ENCODE data around the gene AMN.

The AMN gene

DNA sequence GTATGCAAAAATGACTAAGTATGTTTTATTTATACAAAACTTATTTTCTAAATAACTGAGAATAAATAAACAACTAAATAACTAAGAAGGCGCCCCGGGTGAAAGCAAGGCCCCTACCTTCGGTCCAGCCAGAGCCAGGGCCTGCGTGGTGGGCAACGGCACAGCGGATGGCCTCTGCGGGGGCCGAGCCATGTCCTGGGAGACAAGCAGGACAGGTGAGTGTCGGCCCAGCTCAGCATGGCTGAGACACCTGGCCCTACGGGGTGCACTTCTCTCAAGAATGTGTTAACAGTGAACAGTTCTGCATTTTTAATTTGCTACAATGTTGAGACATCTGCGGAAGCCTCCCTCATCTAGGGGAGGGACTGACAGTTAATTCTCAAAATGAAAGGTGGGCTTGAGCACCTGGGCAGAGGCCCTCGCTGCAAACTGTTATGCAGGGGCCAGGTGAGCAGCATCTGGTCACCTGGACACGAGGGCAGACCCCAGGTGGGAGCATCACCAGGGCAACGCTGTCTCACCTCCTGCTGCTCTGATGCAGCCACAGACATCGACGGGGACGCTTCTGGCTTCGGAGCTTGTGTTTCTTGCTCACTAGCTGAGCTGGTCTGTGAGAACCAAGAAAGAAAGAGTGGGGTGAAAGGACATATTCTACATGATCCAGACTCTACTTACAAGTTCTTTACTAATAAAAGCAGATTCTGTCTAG lies 31.8 kb downstream of the AMN start:
- no peak for DNase-seq (ENCODE audit: low spot score)

DNA sequence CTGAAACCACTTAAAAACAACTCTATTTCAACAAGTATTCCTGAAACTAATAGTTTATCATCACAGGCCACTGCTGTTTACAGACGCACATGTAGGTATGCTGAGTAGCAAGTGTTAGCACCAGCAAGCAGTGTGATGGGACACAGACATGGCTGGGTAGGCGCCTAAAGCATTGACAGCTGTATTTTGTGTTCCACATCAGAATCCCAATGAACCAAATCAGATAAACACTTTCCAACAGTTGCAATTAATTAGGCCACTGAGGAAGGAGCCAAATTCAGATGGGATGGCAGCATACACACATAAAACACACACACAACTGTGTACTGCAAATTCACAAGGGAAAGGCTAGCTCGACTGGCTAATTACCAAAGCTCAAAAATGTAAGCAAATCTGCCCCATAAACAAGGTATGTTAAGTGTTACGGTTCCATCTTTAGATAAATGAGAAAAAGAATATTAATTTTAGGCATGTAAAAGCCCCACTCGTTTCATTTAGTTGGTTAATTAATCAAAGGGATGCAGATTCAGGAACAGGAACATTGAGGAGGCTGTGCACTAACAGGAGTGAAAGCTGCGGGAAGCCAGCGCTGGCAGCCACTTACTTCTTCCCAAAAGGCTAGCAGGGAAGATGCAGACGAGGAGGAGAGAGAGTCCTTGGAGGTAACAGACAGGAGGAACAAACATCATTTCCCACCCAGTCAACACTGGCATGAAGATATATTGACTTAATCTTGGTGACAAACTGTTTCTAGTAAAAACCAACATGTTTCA lies 33.4 kb downstream of the AMN start:
- TF ChIP-seq, protein P1, sequence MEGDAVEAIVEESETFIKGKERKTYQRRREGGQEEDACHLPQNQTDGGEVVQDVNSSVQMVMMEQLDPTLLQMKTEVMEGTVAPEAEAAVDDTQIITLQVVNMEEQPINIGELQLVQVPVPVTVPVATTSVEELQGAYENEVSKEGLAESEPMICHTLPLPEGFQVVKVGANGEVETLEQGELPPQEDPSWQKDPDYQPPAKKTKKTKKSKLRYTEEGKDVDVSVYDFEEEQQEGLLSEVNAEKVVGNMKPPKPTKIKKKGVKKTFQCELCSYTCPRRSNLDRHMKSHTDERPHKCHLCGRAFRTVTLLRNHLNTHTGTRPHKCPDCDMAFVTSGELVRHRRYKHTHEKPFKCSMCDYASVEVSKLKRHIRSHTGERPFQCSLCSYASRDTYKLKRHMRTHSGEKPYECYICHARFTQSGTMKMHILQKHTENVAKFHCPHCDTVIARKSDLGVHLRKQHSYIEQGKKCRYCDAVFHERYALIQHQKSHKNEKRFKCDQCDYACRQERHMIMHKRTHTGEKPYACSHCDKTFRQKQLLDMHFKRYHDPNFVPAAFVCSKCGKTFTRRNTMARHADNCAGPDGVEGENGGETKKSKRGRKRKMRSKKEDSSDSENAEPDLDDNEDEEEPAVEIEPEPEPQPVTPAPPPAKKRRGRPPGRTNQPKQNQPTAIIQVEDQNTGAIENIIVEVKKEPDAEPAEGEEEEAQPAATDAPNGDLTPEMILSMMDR (IDR thresholded peaks at IDR 0.05), result no peak
- no peak overlapping the region for H3K27ac ChIP-seq
- no peak overlapping the region for H3K4me3 ChIP-seq
- no peak for DNase-seq (ENCODE audit: low spot score)

More for the DNA sequence above, 31.8 kb downstream of the AMN start:
- Histone ChIP-seq H3K4me3 (no peak overlapping the region), H3K27ac (no peak overlapping the region)
- TF ChIP-seq, protein P1 (IDR thresholded peaks at IDR 0.05), result no peak

DNA sequence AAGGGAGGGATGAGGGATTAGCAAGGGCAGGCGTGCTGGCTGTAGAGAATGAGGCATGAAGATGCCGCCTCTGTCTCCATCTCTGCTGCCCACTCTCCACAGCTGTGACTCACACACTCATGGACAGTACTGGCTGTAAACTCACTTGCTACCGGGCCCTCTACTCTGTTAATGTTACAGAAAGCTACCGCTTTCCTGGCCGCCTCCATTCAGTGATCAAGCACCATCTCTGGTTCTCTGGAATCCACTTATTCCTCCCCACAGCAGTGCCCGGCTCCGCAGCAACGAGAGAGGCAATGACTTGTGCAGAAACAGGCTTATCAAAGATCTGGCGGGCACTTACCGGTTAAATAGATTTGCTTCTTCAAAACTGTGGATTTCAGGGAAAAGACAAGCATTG lies 34.8 kb downstream of the AMN start:
- TF ChIP-seq, protein P1 (IDR thresholded peaks at IDR 0.05), result no peak
- Histone ChIP-seq H3K27ac (no peak overlapping the region), H3K4me3 (no peak overlapping the region)
- no peak for DNase-seq (ENCODE audit: low spot score)

DNA sequence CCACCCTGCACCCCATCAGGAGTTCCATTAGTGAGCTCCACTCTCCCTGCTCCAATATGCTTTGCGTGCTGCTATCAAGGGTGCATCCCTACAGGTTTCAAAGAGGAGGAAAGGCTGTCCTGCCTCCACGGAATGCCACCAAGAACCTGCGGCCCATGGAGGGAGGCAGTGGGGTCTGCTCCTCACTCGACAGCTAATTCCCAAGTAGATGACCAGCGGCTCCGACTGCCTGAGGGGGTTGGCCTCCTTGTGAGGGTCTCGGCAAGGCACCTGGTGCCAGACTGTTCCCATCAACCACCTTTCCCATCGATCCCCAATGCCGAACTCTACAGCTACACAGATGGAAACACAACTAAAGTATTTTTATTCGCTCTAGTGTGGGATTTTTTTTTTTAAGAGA lies 36.0 kb downstream of the AMN start:
- TF ChIP-seq, protein P1 (IDR thresholded peaks at IDR 0.05), result no peak
- no peak overlapping the region for H3K27ac ChIP-seq
- no peak overlapping the region for H3K4me3 ChIP-seq
- no peak for DNase-seq (ENCODE audit: low spot score)

DNA sequence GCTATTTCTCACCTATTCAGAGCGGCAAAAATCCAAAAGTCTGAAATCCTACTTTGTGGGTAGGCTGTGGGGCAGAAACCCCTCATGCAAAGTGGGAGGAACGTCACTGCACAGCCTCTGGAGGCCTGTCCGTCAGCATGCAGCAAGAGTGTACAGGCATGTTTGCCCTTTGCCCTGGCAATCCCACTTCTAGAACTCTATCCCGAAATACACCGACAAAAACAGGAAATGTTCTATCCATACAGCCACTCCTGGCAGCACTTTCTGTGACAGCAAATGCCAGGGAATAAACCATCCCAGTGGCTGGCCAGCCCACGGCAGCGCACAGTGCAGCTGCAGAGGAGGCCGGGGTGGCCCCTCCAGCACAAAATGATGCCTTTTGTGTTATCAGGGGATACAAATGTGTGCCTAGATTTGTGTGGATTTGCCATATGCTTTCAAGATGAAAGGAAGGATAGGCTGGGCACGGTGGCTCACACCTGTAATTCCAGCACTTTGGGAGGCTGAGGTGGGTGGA lies 39.7 kb downstream of the AMN start:
- no peak for DNase-seq (ENCODE audit: low spot score)
- no peak overlapping the region for H3K27ac ChIP-seq
- TF ChIP-seq, protein P1 (IDR thresholded peaks at IDR 0.05), result no peak

DNA sequence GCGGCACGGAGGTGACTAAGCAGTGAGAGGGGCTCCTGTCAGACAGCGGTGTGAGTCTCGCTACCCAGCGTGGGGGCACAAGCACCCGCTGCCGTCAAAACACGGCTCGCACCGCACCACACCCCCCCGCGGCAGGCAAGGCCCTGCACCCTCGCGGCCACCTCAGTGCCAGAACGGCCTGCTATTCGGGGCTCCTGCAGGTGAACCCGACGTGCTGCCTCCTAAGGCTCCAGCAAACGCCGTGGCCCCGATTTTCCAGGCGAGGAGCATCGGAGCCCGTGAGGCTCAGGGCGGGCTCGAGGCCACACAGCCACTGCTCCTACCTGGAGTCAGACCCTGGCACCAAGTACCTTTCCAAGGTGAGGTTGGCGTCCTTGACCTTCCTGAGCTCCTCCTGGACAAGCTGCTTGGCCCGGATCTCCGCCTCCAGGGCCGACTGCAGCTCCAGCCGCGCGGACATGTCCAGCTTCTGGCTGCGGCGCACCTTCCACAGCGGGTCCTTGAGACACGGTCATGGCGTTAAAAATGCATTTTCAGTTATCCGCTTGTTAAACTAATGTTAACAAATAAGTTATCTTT lies 41.8 kb downstream of the AMN start:
- H3K27ac ChIP-seq, result no peak overlapping the region

More for the DNA sequence above, 39.7 kb downstream of the AMN start:
- H3K4me3 ChIP-seq, result no peak overlapping the region

More for the DNA sequence above, 41.8 kb downstream of the AMN start:
- no peak for DNase-seq (ENCODE audit: low spot score)
- TF ChIP-seq, protein P1 (IDR thresholded peaks at IDR 0.05), result no peak
- no peak overlapping the region for H3K4me3 ChIP-seq
